CD14-positive monocyte (primary cell): ENCODE measurements around the gene STOML2. TPM values are rescaled to one million over a fixed set of nuclear protein-coding genes. Genes with fewer than 3 reads are reported as not detected.

Source experiments
- DNase-seq, 3 donors: peaks; one replicate each; pipeline ENCODE4 v3.0.0-alpha.2; 2011 to 2022
- H2AFZ ChIP-seq: 2 replicates; pipeline ENCODE4 v1.6.0; 2012; ENCODE audit warnings: mild to moderate bottlenecking, low read depth, low read length, inconsistent platforms; ENCODE audit not compliant: insufficient read depth, poor library complexity, severe bottlenecking
- H3K27ac ChIP-seq, 2 donors: 1 replicate in 1 of 2; 2 replicates in 1 of 2; pipeline ENCODE4 v1.5.1; 2012 to 2013; ENCODE audit warnings: low read length in 2 of 2, control low read depth in 1 of 2, inconsistent platforms in 1 of 2, low read depth in 1 of 2, mild to moderate bottlenecking in 1 of 2
- H3K27me3 ChIP-seq, 2 donors: one replicate each; pipeline versions ENCODE4 v1.6.0 to v1.6.1; 2011 to 2013; ENCODE audit warnings: low read length in 2 of 2; ENCODE audit not compliant: control insufficient read depth in 2 of 2, insufficient read depth in 2 of 2
- H3K36me3 ChIP-seq, 2 donors: replicated peaks in 1 of 2; 1 replicate in 1 of 2; 2 replicates in 1 of 2; pipeline versions ENCODE4 v1.5.1 to v1.6.1; 2012 to 2013; ENCODE audit warnings: low read length in 2 of 2, control low read depth in 1 of 2, inconsistent platforms in 1 of 2, mild to moderate bottlenecking in 1 of 2; ENCODE audit not compliant: insufficient read depth in 2 of 2, control insufficient read depth in 1 of 2
- H3K4me1 ChIP-seq, 2 donors: 1 replicate in 1 of 2; 2 replicates in 1 of 2; pipeline versions ENCODE4 v1.5.1 to v1.6.1; 2012 to 2013; ENCODE audit warnings: low read length in 2 of 2, control low read depth in 1 of 2, inconsistent platforms in 1 of 2, mild to moderate bottlenecking in 1 of 2, moderate library complexity in 1 of 2; ENCODE audit not compliant: insufficient read depth in 2 of 2, control insufficient read depth in 1 of 2
- H3K4me2 ChIP-seq: replicated peaks from 2 replicates; pipeline ENCODE3; 2012; ENCODE audit warnings: low read length, moderate library complexity, mild to moderate bottlenecking; ENCODE audit not compliant: poor library complexity, severe bottlenecking; ENCODE audit errors: extremely low read depth
- H3K4me3 ChIP-seq, 3 experiments: fragments of 200-600 bp in 1 of 3; sonication (generic) in 1 of 3; replicated peaks in 1 of 3; 1 replicate in 2 of 3; 2 replicates in 1 of 3; pipeline ENCODE4 v1.5.1; 2011 to 2013; ENCODE audit warnings: low read length in 3 of 3, mild to moderate bottlenecking in 3 of 3, control low read depth in 2 of 3, low read depth in 2 of 3, inconsistent platforms in 1 of 3, moderate library complexity in 1 of 3
- H3K79me2 ChIP-seq: 2 replicates; pipeline ENCODE4 v1.6.0; 2012; ENCODE audit warnings: mild to moderate bottlenecking, control low read depth, inconsistent platforms, low read length, moderate library complexity; ENCODE audit not compliant: insufficient read depth
- H3K9ac ChIP-seq: 2 replicates; pipeline ENCODE4 v1.6.0; 2017; ENCODE audit warnings: low read length, mild to moderate bottlenecking; ENCODE audit not compliant: insufficient read depth, poor library complexity, severe bottlenecking
- H3K9me3 ChIP-seq, 2 donors: replicated peaks in 1 of 2; 1 replicate in 1 of 2; 2 replicates in 1 of 2; pipeline versions ENCODE4 v1.5.1 to v1.6.1; 2012 to 2013; ENCODE audit warnings: low read length in 2 of 2, control low read depth in 1 of 2; ENCODE audit not compliant: control insufficient read depth in 1 of 2, insufficient read depth in 1 of 2
- H4K20me1 ChIP-seq: 2 replicates; pipeline ENCODE4 v1.6.0; 2012; ENCODE audit warnings: mild to moderate bottlenecking, low read length, control low read depth, moderate library complexity; ENCODE audit not compliant: insufficient read depth
- H3K27ac Mint-ChIP-seq, 7 donors: one replicate each; pipeline ENCODE4 v1.8.0; 2020; ENCODE audit warnings: mild to moderate bottlenecking in 7 of 7, mixed read lengths in 7 of 7, moderate library complexity in 6 of 7, inconsistent platforms in 2 of 7
- H3K27me3 Mint-ChIP-seq, 3 donors: one replicate each; pipeline ENCODE4 v1.8.0; 2021 to 2022; ENCODE audit warnings: low read depth in 3 of 3, mild to moderate bottlenecking in 3 of 3, mixed read lengths in 3 of 3, moderate library complexity in 3 of 3, inconsistent platforms in 1 of 3
- H3K36me3 Mint-ChIP-seq, 2 donors: one replicate each; pipeline ENCODE4 v1.8.0; 2020; ENCODE audit warnings: mixed read lengths in 2 of 2, inconsistent platforms in 1 of 2, mild to moderate bottlenecking in 1 of 2
- H3K4me1 Mint-ChIP-seq: one replicate; pipeline ENCODE4 v1.8.0; 2020; ENCODE audit warnings: mild to moderate bottlenecking, mixed read lengths
- H3K4me3 Mint-ChIP-seq, 2 donors: one replicate each; pipeline ENCODE4 v1.8.0; 2020; ENCODE audit warnings: mild to moderate bottlenecking in 2 of 2, mixed read lengths in 2 of 2, moderate library complexity in 1 of 2
- H3K9me3 Mint-ChIP-seq, 7 donors: one replicate each; pipeline ENCODE4 v1.8.0; 2020 to 2022; ENCODE audit warnings: mixed read lengths in 7 of 7, mild to moderate bottlenecking in 6 of 7, moderate library complexity in 6 of 7, inconsistent platforms in 2 of 7
- CTCF ChIP-seq: fragments of 200-600 bp; IDR thresholded peaks from one replicate; pipeline ENCODE4 v1.8.0; 2022; ENCODE audit warnings: antibody characterized with exemption, mild to moderate bottlenecking
- WGBS: methylation state at CpG from one replicate; pipeline ENCODE4 v1.1.5; 2013; ENCODE audit warnings: missing lambda C conversion rate; ENCODE audit not compliant: insufficient coverage; 5-methylcytosine and 5-hydroxymethylcytosine counted together
- intact Hi-C, 2 donors: fragments of 100-400 bp; cut with micrococcal nuclease; formaldehyde crosslinking; loops; one replicate each; pipeline versions ENCODE4 v1.15.0 to v1.15.1; 2023
- polyA plus RNA-seq, 3 donors: library from polyadenylated mRNA; depleted of rRNA in 1 of 3; unstranded in 2 of 3; stranded (reverse) in 1 of 3; fragments of 300-500 nt in 2 of 3; fragments of >200 nt in 1 of 3; fragmentation: Illumina TruSeq in 2 of 3; gene quantifications; 1 replicate in 2 of 3; 2 replicates in 1 of 3; pipeline ENCODE4 v1.2.3, GENCODE V29; 2012 to 2021

STOML2 gene
- polyA plus RNA-seq, 3 donors = 45.5 to 62.0 (median 50.3) TPM

DNA sequence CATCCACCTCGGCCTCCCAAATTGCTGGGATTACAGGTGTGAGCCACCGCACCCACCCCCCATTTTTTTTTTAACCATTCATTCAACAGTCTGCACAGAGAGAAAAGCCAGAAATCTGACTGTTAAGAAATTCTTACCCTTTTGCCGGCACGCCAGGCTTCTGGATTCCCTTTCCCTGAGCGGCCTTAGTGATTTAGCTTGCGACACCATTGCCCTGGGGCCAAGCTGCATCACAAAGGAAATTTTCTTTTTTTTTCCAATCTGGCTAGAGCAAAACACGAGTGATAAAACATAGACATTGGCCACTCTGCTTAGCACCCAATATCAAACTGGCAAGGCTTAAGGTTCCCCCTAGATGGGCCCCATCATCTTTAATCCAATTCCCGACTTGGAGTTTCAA lies 33.9 kb upstream of the STOML2 start:
- Histone ChIP-seq H3K9ac (no peak overlapping the region), H2AFZ (no peak overlapping the region), H3K4me3 (no peak overlapping the region), H3K27me3 (no peaks in the 10 kb centered on the region), H3K79me2 (no peaks in the 10 kb centered on the region), H3K9me3 (peaks cover 12 to 37% of the 10 kb centered on the region in 2 donors), H3K4me1 (no peaks in the 10 kb centered on the region), H3K36me3 (no peaks in the 10 kb centered on the region), H4K20me1 (no peaks in the 10 kb centered on the region), H3K27ac (no peak overlapping the region), H3K4me2 (no peak overlapping the region)
- Mint-ChIP-seq H3K27me3 (peaks cover 0 to 6% (median 4%) of the 10 kb centered on the region in 3 donors), H3K36me3 (no peaks in the 10 kb centered on the region), H3K4me1 (no peaks in the 10 kb centered on the region), H3K27ac (no peak overlapping the region), H3K9me3 (peaks cover 8 to 43% (median 34%) of the 10 kb centered on the region in 7 donors), H3K4me3 (no peak overlapping the region)
- no peak for DNase-seq
- no peak for TF ChIP-seq CTCF
- intact Hi-C loops = no loop called here
- 97% methylated on average over 7 of the region's 8 CpGs for WGBS

DNA sequence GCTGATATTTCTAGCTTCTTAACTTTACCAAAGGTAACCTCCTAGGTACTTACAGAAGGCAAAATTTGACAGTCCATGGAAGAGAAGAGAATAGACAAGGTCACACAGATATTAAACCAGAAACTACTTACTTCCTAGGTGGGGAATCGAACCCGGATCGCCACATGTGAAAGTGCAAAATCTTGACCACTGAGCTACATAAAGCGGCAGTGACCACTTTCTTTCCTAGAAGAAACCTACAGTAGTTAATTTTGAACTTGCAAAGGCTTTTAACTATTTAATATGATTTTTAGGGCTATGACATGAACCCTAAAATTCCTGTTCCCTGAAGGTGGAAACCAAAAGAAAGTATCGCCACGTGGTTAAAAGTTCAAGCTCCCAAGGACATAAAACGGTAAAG lies 33.1 kb upstream of the STOML2 start:
- H2AFZ ChIP-seq = no peak overlapping the region
- Mint-ChIP-seq H3K27ac (no peak overlapping the region), H3K4me1 (no peaks in the 10 kb centered on the region), H3K36me3 (no peaks in the 10 kb centered on the region), H3K9me3 (peaks cover 2 to 36% (median 26%) of the 10 kb centered on the region in 7 donors), H3K27me3 (peaks cover 0 to 6% (median 4%) of the 10 kb centered on the region in 3 donors), H3K4me3 (no peak overlapping the region)
- no peak for TF ChIP-seq CTCF
- no peak overlapping the region for H3K4me2 ChIP-seq
- no peak for DNase-seq
- H3K4me3 ChIP-seq = no peak overlapping the region
- no peaks in the 10 kb centered on the region for H3K27me3 ChIP-seq
- no peaks in the 10 kb centered on the region for H3K4me1 ChIP-seq
- H3K9me3 ChIP-seq = peaks cover 3 to 31% of the 10 kb centered on the region in 2 donors
- no peaks in the 10 kb centered on the region for H3K36me3 ChIP-seq
- no peaks in the 10 kb centered on the region for H3K79me2 ChIP-seq
- H3K27ac ChIP-seq = no peak overlapping the region
- intact Hi-C loops = no loop called here
- H3K9ac ChIP-seq = no peak overlapping the region
- H4K20me1 ChIP-seq = no peaks in the 10 kb centered on the region
- WGBS = 88% methylated on average over 3 of the region's 7 CpGs
